ENCODE data around the gene MOB3B.
"Not testable (repeated sequence)": the region's sequence is repeated elsewhere in the genome, so short reads cannot be mapped to it uniquely, and the experiment has no call there.

Gene MOB3B

GRCh38 chr9:27422279-27422834, 107.3 kb downstream of the MOB3B start:
- no peak for DNase-seq (ENCODE audit: low read depth)

DNA sequence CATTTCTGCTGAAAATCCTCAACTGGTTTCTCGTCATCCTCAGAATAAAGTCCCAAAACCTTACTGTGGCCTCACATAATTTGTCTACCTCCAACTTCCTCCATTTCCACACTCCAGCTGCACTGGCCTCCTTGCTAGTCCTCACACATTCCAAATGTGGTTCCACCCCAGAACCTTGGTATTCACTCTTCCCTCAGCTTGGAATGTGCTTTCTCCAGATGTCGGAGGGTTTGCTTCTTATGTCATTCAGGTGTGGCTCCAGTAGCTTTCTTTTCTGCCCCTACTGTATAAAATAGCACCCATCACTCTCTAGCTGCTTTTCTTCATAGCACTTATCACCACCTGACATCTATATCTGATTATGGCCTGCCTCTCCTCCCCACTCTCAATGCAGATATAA, 108.0 kb downstream of the MOB3B start:
- DNase-seq (ENCODE audit: low read depth) = no peak

DNA sequence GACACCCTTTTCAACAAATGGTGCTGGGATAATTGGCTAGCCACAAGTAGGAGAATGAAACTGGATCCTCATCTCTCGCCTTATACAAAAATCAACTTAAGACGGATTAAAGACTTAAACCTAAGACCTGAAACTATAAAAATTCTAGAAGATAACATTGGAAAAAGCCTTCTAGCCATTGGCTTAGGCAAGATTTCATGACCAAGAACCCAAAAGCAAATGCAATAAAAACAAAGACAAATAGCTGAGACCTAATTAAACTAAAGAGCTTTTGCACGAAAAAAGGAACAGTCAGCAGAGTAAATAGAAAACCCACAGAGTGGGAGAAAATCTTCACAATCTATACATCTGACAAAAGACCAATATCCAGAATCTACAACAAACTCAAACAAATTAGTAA, 110.1 kb downstream of the MOB3B start:
- DNase-seq (ENCODE audit: low read depth) = not testable (repeated sequence)

DNA sequence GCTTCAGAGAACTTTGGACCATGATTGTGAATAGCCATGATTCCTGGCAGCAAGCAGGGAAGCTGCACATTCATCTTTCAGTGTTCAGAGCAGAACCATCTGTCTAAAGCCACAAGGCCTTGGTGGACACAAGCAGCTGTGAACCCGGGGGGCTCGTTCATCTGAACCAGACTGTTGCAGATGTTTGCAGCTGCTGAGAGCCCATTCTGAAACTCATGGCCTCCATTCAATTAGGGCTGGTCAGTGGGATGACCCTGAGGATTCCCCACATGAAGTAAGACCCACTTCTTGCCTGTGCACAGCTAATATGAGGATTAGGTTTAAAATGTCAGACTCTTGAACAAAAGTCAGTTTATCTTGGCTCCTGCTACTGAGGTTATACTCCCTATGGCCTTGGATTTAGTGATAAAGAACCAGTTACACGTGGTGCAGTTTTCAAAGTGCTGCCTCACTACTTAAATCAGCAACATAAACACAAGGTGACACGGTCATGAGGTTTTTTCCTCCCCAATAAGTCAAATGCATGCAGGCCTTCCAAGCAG, 115.3 kb downstream of the MOB3B start:
- no peak for DNase-seq (ENCODE audit: low read depth)

DNA sequence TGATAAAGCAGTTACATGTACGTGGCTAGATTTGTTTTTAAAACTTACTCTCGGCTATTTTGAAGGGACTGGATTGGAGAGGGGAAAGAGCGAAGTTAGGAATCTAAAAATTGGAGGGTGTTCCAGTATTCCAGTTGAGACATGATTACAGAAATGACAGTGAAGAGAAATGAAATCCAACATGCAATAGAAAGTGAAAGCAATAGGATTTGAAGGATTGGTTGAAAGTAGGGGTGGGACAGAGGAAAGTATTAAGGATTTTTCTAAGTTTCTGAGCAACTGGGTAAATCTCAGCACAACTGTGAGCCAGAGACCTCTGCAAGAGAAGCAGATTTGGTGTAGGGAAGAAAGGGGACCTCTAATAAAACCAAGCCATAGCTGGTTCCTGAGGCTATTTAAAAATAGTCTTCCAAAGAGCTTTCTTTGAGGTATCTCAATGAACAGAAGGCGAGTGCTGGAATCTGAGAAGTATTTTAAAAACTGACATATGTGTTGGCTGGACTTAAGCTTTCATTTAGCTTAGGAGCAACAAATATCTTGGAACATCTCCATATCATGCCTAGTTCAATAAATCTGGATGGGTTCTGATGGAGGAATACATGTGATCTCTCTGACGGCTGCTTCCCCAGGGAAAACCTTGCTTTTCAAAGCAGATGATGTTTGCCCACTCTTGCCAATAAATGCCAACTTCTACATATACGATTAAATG, 115.9 kb downstream of the MOB3B start:
- DNase-seq (ENCODE audit: low read depth) = no peak

DNA sequence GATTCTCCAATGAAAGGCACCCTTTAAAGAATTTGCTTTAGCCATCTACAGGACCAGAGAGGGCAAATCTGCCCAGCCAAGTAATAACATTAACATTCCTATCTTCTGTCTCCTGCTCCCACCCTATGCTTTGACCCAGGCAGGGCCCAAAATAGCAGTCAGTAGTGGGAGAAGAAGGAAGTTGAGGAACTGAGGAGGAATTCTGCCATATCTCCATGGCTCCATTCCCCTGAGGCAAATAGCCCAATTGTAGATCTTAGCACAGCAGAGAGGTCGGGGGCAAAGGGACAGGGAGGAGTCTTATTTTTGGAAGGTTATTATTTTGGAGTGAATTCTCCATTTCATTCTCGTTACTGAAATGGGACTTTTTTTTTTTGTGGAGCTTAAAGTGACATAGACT, 116.7 kb downstream of the MOB3B start:
- no peak for DNase-seq (ENCODE audit: low read depth)

GRCh38 chr9:27412081-27412480, 117.5 kb downstream of the MOB3B start:
- no peak for DNase-seq (ENCODE audit: low read depth)

- no peak for DNase-seq (ENCODE audit: low read depth)
Measured at GRCh38 chr9:27408482-27408881, 121.1 kb downstream of the MOB3B start.

DNA sequence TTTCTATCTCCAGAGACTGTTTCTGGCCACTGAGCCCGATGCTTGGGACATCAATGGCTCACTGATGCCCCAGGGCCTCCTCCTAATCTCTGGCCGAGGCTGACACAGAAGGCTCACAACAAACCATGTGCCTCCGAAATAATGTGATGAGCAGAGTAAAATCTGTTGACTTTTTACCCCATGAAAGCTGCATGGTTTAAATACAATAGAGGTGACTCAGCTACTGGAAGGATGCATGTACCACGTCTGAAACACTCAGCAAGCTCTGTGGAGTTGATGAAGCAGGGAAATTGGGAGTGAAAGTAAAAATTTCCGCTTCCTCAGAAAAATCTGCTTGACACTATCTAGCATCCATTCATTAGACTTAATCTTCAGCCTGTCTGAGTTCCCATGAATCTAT, 121.6 kb downstream of the MOB3B start:
- DNase-seq (ENCODE audit: low read depth) = no peak

DNA sequence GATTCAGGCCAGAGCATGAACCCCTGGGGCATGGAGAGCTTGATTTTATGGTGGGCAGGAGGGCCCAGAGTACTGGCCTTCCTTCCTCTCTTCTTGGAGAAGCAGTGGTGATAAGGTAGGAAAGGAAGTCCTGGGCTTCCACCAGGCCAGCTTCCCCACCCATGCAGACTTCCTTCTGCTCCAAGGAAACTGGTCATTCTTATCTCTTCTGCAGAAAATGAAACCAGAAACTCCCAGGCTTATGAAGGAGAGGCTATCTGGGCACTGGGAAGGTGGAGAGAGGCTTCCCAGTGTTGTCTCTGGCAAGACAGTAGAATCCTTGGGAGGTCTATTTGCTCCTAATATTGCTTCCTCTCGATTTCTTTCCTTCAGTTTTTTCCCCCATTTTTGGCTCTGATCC, 122.1 kb downstream of the MOB3B start:
- DNase-seq (ENCODE audit: low read depth) = no peak

DNA sequence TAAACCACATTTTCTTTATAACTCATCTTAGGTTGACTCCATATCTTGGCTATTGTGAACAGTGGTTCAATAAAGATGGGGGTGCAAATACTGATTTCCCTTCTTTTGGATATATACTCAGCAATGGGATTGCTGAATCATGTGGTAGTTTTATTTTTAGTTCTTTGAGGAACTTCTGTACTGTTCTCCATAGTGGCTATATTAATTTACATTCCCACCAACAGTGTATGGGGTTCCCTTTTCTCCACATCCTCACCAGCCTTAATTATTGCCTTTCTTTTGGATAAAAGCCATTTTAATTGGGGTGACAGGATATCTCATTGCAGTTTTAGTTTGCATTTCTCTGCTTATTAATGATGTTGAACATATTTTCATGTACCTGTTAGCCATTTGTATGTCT, 125.0 kb downstream of the MOB3B start:
- DNase-seq (ENCODE audit: low read depth) = no peak

- DNase-seq (ENCODE audit: low read depth) = no peak
Measured at GRCh38 chr9:27402626-27403025, 127.0 kb downstream of the MOB3B start.

DNA sequence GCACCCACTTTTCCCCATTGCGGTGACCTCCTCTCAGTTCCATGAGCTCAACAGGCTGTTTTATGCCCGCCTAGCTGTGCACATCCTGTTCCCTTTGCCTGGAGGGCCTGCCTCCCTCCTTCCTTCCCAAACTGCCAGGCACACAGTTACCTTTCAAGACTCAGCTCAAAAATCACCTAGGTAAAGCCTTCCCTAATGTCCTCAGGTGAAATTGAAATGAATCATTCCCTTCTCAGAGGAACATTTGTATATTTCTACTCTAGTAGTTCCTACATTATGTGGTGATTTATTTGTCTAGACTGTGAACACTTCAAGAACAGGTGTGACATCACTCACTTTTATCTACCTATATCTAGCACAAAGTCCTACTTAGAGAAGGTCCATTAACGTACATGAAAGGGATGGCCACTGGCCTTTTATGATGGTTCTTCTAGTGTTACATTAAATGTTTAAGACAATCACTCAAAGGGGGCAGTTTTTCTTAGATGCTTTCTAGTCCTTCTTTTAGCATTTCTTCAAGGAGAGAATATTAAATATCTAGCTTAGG, 129.2 kb downstream of the MOB3B start:
- no peak for DNase-seq (ENCODE audit: low read depth)

DNA sequence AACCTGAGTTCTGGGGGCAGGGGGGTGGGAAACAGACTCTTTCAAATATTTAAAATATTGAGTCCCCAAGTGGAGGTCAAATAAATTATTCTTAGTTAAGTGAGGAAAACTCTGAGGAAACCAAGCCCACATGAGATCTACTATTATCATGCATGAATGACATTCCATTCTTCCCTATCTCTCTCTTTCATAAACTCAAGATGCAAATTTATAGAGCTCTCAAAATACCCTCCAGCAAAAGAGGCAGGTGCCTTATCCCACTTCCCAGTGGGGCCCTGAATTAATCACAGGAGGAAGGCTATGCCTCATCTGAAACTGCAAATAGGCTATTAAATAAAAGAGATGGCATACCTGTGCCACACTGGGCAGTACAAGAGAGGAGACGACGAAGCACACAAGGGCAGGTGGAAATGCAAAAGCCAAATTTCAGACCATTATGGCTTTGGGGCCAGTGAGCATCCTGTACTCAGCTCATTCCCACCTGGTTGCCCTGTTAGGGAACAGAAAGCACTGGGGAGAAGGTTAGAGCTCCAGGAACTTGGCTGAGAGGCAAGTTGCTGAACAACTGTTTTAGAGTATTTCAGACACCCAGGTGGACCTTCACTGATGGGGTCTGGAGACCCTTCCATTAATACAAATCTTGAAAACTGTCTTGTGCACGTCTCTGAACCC, 130.5 kb downstream of the MOB3B start:
- no peak for DNase-seq (ENCODE audit: low read depth)

DNA sequence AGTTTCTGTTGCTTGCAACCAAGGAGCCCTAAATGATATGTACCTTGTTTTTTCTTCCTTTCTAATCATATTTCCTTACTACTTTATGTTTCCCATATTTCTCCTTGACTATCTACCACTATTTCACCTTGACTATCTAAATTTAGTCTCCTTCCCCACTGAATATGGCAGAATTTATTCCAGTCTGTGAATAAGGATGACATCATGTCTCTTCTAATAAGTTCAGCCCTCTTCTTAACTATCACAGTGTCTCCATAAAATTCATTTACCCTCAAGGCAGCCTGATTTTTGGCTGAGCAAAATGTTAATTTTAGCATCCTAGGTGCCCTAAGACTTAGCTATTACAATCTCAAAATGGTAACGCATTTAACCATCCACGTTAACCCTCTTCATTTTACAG, 133.1 kb downstream of the MOB3B start:
- DNase-seq (ENCODE audit: low read depth) = no peak

GRCh38 chr9:27395484-27395921, 134.1 kb downstream of the MOB3B start:
- no peak for DNase-seq (ENCODE audit: low read depth)

- no peak for DNase-seq (ENCODE audit: low read depth)
Measured at GRCh38 chr9:27394826-27395201, 134.8 kb downstream of the MOB3B start.

GRCh38 chr9:27394154-27394825, 135.3 kb downstream of the MOB3B start:
- DNase-seq (ENCODE audit: low read depth) = no peak

- no peak for DNase-seq (ENCODE audit: low read depth)
Measured at GRCh38 chr9:27393054-27393846, 136.4 kb downstream of the MOB3B start.

DNA sequence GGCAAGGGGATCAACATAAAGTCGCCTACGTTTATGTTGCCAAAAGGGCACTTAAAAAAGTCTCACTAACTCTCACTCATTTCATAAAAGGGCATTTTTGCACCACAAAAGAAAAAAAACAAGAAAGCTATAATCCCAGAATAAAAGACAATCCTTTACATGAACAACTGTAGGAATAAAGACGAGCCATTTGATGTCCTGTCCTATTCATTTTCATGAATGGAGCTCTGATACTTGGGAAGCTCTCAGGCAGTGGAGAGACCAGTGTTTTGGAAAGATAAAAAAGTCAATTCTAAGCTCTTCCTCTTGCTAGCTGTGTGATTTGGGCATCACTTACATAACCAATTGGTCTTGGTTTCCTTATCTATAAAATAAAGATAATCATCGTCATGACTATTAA, 137.2 kb downstream of the MOB3B start:
- no peak for DNase-seq (ENCODE audit: low read depth)

DNA sequence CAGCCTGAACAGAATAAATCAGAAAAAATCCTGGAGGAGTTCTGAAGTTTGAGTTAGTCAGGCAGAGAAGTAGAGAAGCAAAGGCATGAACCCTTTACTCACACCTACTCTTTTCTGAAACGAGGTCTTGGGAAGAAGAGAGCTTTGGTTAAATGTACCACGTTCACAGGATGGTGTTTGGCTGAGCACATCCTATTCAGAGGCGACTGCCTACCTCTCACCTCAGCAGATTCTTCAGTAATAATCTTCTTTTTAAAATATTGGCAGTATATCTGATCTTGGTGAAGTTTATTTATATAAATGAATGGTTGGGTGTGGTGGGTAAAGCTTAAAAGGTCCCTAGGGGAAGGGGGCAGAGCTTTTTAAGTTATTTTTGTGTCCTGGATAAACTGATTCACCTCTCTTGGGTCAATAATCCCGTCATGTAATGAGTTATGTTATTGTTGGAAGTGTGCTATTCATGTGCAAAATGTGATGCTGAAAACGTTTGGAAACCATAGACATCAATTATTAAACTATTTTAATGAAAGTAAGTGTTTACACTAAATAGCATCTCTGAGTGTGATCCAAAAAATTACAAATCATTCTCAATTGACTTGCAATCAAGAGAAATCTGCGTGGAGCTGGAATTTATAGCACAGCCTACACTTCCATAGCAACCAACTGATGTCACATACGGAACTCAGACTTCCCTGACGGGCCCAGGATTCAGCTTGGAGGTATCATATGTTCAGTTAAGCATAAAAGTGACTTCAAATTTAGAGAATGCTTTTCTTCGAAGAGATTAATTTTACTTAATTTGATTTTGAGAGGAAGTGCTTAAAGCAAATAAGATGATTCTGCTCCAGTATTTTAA, 138.3 kb downstream of the MOB3B start:
- DNase-seq (ENCODE audit: low read depth) = no peak
